Measurements from ENCODE around the gene SPNS3. TPM values are rescaled to one million over a fixed set of nuclear protein-coding genes. Genes with fewer than 3 reads are reported as not detected.
A peak's percentile ranks its signal among the peaks of the same experiment; 100 is the strongest.

The SPNS3 gene
- total and polyA plus RNA-seq, 2 of the 8 experiments (the other 6 are each of a cell fraction or from before 2014, with no cell fraction given): not detected

DNA sequence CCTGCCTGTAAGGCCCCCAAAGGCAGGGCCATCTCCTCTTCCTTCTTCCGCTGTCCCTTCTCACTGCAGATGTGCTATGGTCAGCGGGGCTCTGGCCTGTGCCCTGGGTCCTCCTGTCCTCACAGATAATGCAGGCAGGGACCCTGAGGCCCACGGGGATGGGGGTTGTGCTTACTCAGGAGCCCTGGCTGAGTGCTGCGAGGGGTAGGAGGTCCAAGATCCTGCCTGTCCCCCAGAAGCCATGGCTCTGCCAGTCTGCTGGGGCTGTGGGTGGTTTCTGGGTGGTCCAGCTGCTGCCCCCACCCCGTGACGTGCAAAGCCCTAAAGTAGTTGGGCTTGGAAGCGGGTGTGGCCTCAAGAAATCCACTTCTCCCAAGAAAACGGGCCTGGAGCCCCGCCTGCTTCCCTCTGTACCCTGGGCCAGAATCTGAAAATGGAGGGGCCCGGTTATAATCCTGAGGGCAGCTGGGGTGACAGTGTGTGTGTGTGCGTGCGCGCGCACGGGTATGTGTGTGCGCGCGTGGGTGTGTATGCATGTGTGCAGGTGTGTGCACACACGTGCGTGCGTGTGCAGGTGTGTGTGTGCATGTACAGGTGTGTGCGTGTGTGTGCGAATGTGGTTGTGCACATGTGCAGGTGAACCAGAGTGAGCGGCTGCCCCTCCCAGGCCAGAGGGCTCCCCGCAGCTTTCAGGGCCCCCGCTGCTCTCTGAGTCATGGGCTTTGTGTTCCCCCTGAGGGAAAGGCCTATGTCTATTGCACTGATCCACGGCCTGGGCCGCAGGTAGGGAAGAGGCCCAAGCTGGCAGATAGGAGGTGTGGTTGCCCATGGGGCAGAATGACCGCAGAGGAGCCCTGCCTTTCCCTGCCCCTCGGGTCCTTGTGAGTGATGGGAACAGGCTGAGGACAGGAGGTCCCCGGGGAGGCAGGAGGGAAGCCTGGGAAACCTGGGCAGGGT lies 78.7 kb downstream of the SPNS3 start:
- no peak overlapping the region for H3K23ac ChIP-seq (ENCODE audit: insufficient read length)
- peaks cover 0 to 13% (median 8%) of the 10 kb centered on the region in 4 experiments; a peak in 5 of 7 replicates for H3K4me1 ChIP-seq (replicated peaks in 1 of 4; ENCODE audit: control insufficient read depth in 3 of 4, insufficient read depth in 4 of 4, low read length in 3 of 4)
- H3K79me2 ChIP-seq (ENCODE audit: control insufficient read depth in 1 of 2, insufficient read depth in 2 of 2, low read length in 2 of 2): no peaks in the 10 kb centered on the region
- DNase-seq (ENCODE audit: low read depth in 1 of 2, low spot score in 2 of 2) (no peak), FAIRE-seq (no peak)
- H2AFZ ChIP-seq (ENCODE audit: low read length): no peak overlapping the region
- no peak overlapping the region for H2AK5ac ChIP-seq (ENCODE audit: low read depth, low read length)
- no peak overlapping the region for H2BK20ac ChIP-seq (ENCODE audit: low read length)
- ChIA-PET CTCF (ENCODE audit: partially characterized antibody) (interaction anchor here (0.6 to 1.2 kb wide), 3 partner anchors 92 to 271 kb away, joined by 3 read pairs; no protein-coding TSS in a partner anchor), POLR2A (ENCODE audit: partially characterized antibody) (interaction anchor here (37.1 kb wide), 1 partner anchor 34 kb away, joined by 546 read pairs; the partner anchor contains the start of genes GGT6 and MYBBP1A)
- no peaks in the 10 kb centered on the region; the same call in 1 of the 2 replicates for H3K79me1 ChIP-seq (ENCODE audit: low read depth, low read length)
- H2BK5ac ChIP-seq (ENCODE audit: low read depth, low read length): no peak overlapping the region
- H4K20me1 ChIP-seq (replicated peaks in 1 of 2; ENCODE audit: control insufficient read depth in 1 of 2, insufficient read depth in 2 of 2, low read length in 2 of 2): no peaks in the 10 kb centered on the region
- no peaks in the 10 kb centered on the region; a peak in 1 of 7 replicates for H3K27me3 ChIP-seq (replicated peaks in 1 of 4; ENCODE audit: control insufficient read depth in 3 of 4, extremely low read depth in 1 of 4, insufficient read depth in 3 of 4, low read length in 3 of 4)
- H3K23me2 ChIP-seq (ENCODE audit: low read depth, low read length): no peaks in the 10 kb centered on the region
- H2BK120ac ChIP-seq (replicated peaks; ENCODE audit: low read depth, low read length): no peak overlapping the region
- no peak overlapping the region for H2BK12ac ChIP-seq (ENCODE audit: low read depth, low read length)
- H3K9ac ChIP-seq (replicated peaks in 1 of 4; ENCODE audit: extremely low read depth in 1 of 4, low read depth in 3 of 4, low read length in 3 of 4): no peak overlapping the region
- H3K36me3 ChIP-seq (ENCODE audit: control insufficient read depth in 2 of 4, insufficient read depth in 4 of 4, low read length in 3 of 4): no peaks in the 10 kb centered on the region
- no peak for TF ChIP-seq GTF2F1 (IDR thresholded peaks at IDR 0.05; ENCODE audit: borderline replicate concordance, low read depth, low read length)
- TF ChIP-seq EZH2 (IDR thresholded peaks at IDR 0.05; ENCODE audit: low read depth, low read length, severe bottlenecking): no peak
- TF ChIP-seq NRF1 (IDR thresholded peaks at IDR 0.05; ENCODE audit: low read depth, low read length): no peak
- TF ChIP-seq JUN (IDR thresholded peaks at IDR 0.05; ENCODE audit: low read depth, low read length): no peak
- no peak for TF ChIP-seq CBX8 (IDR thresholded peaks at IDR 0.05; ENCODE audit: borderline replicate concordance, low read depth, low read length)
- TF ChIP-seq KDM5A (IDR thresholded peaks at IDR 0.05; ENCODE audit: low read length): no peak
- no peak overlapping the region for H4K5ac ChIP-seq (ENCODE audit: insufficient read length, low read depth, low read length)
- H3K27ac ChIP-seq (ENCODE audit: low read depth, low read length): no peak overlapping the region
- WGBS, 2 experiments (ENCODE audit: extremely low coverage in 1 of 2, insufficient coverage in 1 of 2, insufficient read length in 1 of 2, insufficient replicate concordance in 2 of 2, low coverage in 1 of 2, low lambda C conversion rate in 2 of 2, missing lambda C conversion rate in 1 of 2): 88% methylated on average over 31 of the region's 31 CpGs; no CpG with 5 or more reads in 1 of the 2 experiments
- H3K9me3 ChIP-seq (ENCODE audit: insufficient read depth in 2 of 2, low read depth in 1 of 2, low read length in 1 of 2): no peaks in the 10 kb centered on the region
- H3K4ac ChIP-seq (replicated peaks; ENCODE audit: insufficient read length, low read depth, low read length): no peak overlapping the region
- H2BK15ac ChIP-seq (ENCODE audit: low read length): no peak overlapping the region
- H3K4me2 ChIP-seq (ENCODE audit: insufficient read depth in 1 of 2, low read depth in 2 of 2, low read length in 2 of 2): no peak overlapping the region
- no peak overlapping the region for H4K91ac ChIP-seq (replicated peaks; ENCODE audit: insufficient read length, low read length)
- no peak overlapping the region for H3K18ac ChIP-seq (ENCODE audit: extremely low read depth, low read length)
- no peak overlapping the region for H3K56ac ChIP-seq (replicated peaks; ENCODE audit: insufficient read length, low read depth, low read length)
- 0 out of 2 replicates have a peak overlapping the region, but pooled peaks have one; percentile 11 for H4K8ac ChIP-seq (ENCODE audit: extremely low read depth, insufficient read depth, low read length)
- H3K4me3 ChIP-seq (ENCODE audit: extremely low read depth in 1 of 4, insufficient read depth in 2 of 4, low read depth in 3 of 4, low read length in 4 of 4): no peak overlapping the region
- H3K14ac ChIP-seq (ENCODE audit: insufficient read length): no peak overlapping the region
